ENCODE results near the gene BMP3.
A peak's percentile ranks its signal among the peaks of the same experiment; 100 is the strongest.

DNA sequence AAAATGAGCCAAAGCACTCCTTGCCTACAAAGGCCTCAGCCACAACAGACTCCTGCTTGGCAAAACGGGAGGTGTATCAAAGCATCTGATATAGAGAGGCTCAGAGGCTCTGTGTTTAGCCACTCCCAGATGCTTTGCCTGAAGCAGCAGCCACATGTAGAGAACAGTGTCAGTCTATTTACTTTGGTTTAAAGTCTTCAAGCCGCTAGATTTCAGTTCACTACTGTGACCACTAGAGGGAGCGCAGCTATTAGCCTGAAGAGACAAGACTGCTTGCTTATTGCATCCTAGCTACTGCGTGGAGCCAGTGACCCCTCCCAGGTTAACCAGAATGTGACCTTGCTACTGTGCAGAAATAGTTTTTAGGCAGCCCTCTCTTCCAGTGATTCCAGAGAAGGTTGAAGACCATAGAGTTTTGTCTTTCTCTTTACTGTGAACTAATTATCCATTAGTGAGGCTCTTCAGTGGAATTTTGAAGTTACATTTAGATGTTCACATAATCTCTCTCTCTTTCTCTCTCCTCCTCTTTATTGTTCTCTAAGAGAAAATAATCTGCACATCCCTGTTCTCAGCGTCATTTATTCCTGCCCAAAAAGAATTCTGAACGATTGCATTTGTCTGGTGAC is 39.3 kb downstream of the BMP3 start:
- TF ChIP-seq, protein P1, sequence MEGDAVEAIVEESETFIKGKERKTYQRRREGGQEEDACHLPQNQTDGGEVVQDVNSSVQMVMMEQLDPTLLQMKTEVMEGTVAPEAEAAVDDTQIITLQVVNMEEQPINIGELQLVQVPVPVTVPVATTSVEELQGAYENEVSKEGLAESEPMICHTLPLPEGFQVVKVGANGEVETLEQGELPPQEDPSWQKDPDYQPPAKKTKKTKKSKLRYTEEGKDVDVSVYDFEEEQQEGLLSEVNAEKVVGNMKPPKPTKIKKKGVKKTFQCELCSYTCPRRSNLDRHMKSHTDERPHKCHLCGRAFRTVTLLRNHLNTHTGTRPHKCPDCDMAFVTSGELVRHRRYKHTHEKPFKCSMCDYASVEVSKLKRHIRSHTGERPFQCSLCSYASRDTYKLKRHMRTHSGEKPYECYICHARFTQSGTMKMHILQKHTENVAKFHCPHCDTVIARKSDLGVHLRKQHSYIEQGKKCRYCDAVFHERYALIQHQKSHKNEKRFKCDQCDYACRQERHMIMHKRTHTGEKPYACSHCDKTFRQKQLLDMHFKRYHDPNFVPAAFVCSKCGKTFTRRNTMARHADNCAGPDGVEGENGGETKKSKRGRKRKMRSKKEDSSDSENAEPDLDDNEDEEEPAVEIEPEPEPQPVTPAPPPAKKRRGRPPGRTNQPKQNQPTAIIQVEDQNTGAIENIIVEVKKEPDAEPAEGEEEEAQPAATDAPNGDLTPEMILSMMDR (IDR thresholded peaks at IDR 0.05): peak; percentile 41 to 75 (median 56)
- TF ChIP-seq POLR2AphosphoS5 (IDR thresholded peaks at IDR 0.05) (no peak), POLR2A (IDR thresholded peaks at IDR 0.05) (no peak)

Measured in breast epithelium (tissue), 3 donors.